Neural progenitor cell (in vitro differentiated cells): ENCODE results near the gene SIGMAR1.

Source experiments
- EZH2 ChIP-seq: fragments of 200-600 bp; sonication (generic); IDR thresholded peaks from 2 replicates; pipeline ENCODE4 v1.6.1; 2017; ENCODE audit warnings: antibody characterized with exemption, mild to moderate bottlenecking, moderate library complexity
- TF ChIP-seq, protein P1 (sequence below): fragments of 200-600 bp; sonication (generic); IDR thresholded peaks from 2 replicates; pipeline ENCODE4 v1.5.1; 2017; ENCODE audit warnings: antibody characterized with exemption, mild to moderate bottlenecking

DNA sequence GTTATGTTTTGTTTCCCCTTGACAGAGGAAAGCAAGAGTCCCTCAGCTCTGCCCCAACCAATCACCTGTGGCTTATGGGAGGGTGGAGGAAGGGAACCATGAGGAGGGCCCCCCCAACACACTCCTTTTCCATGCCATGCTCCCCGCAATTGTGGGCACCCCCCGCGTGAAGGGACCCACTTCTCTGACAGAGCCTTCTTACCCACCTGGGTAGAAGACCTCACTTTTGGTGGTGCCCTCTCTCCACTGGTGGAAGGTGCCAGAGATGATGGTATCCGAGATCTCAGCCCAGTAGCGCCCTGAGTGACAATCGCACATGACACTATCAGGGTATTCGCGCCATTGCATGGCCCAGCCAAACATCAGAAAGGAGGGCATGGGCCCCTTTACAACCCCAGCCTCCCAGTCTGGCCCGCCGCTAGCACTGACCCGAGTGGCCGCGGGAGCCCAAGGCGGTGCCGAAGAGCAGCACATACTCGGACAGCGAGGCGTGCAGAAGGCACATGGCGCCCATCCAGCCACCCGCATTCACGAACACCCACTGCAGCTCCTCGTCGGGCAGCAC lies 714 bp downstream of the SIGMAR1 start:
- TF ChIP-seq, protein P1, sequence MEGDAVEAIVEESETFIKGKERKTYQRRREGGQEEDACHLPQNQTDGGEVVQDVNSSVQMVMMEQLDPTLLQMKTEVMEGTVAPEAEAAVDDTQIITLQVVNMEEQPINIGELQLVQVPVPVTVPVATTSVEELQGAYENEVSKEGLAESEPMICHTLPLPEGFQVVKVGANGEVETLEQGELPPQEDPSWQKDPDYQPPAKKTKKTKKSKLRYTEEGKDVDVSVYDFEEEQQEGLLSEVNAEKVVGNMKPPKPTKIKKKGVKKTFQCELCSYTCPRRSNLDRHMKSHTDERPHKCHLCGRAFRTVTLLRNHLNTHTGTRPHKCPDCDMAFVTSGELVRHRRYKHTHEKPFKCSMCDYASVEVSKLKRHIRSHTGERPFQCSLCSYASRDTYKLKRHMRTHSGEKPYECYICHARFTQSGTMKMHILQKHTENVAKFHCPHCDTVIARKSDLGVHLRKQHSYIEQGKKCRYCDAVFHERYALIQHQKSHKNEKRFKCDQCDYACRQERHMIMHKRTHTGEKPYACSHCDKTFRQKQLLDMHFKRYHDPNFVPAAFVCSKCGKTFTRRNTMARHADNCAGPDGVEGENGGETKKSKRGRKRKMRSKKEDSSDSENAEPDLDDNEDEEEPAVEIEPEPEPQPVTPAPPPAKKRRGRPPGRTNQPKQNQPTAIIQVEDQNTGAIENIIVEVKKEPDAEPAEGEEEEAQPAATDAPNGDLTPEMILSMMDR = no peak
- TF ChIP-seq EZH2 = no peak
